ENCODE results near the gene CCDC97.

Gene CCDC97

GRCh38 chr19:41350735-41351338 is 40.9 kb downstream of the CCDC97 start:
- no peaks in the 10 kb centered on the region for H4K20me1 ChIP-seq (ENCODE audit: insufficient read depth)
- H3K4me3 ChIP-seq (IDR thresholded peaks at IDR 0.05; ENCODE audit: insufficient read depth, low read depth, low read length): no peak overlapping the region
- peaks cover 32% of the 10 kb centered on the region for H3K4me1 ChIP-seq (ENCODE audit: low read depth, poor library complexity, severe bottlenecking)
- H2AFZ ChIP-seq (ENCODE audit: low read depth): peak overlapping the region; percentile 70; the same call in 1 of the 2 replicates
- peak overlapping the region; percentile 95 for H3K4me2 ChIP-seq
- peaks cover 3% of the 10 kb centered on the region; the same call in 1 of the 2 replicates for H3K36me3 ChIP-seq (ENCODE audit: insufficient read depth)
- no peak overlapping the region for H3K9ac ChIP-seq
- no peak overlapping the region for H3K27ac ChIP-seq
- TF ChIP-seq CTCF (conservative IDR thresholded peaks at IDR 0.05; ENCODE audit: low read depth, low read length): no peak
- peaks cover 46% of the 10 kb centered on the region for H3K79me2 ChIP-seq (ENCODE audit: insufficient read depth, low read depth)
- H3K27me3 ChIP-seq (ENCODE audit: insufficient read depth, low read depth): no peaks in the 10 kb centered on the region

GRCh38 chr19:41351339-41352245 is 41.6 kb downstream of the CCDC97 start:
- peaks cover 46% of the 10 kb centered on the region for H3K79me2 ChIP-seq (ENCODE audit: insufficient read depth, low read depth)
- H3K4me3 ChIP-seq (IDR thresholded peaks at IDR 0.05; ENCODE audit: insufficient read depth, low read depth, low read length): no peak overlapping the region
- H3K9ac ChIP-seq: peak overlapping the region; percentile 86
- TF ChIP-seq CTCF (conservative IDR thresholded peaks at IDR 0.05; ENCODE audit: low read depth, low read length): no peak
- peak overlapping the region; percentile 72; the same call in 1 of the 2 replicates for H3K27ac ChIP-seq
- peak overlapping the region; percentile 95 for H3K4me2 ChIP-seq
- peak overlapping the region; percentile 70; the same call in 1 of the 2 replicates for H2AFZ ChIP-seq (ENCODE audit: low read depth)
- H3K36me3 ChIP-seq (ENCODE audit: insufficient read depth): peaks cover 3% of the 10 kb centered on the region; the same call in 1 of the 2 replicates
- H3K4me1 ChIP-seq (ENCODE audit: low read depth, poor library complexity, severe bottlenecking): peaks cover 32% of the 10 kb centered on the region
- no peaks in the 10 kb centered on the region for H3K27me3 ChIP-seq (ENCODE audit: insufficient read depth, low read depth)
- no peaks in the 10 kb centered on the region for H4K20me1 ChIP-seq (ENCODE audit: insufficient read depth)

GRCh38 chr19:41352279-41352608 is 42.3 kb downstream of the CCDC97 start:
- Histone ChIP-seq H3K9ac (peak overlapping the region; percentile 86), H2AFZ (ENCODE audit: low read depth) (peak overlapping the region; percentile 70), H3K4me3 (IDR thresholded peaks at IDR 0.05; ENCODE audit: insufficient read depth, low read depth, low read length) (peak overlapping the region; percentile 29), H3K4me2 (peak overlapping the region; percentile 95), H3K4me1 (ENCODE audit: low read depth, poor library complexity, severe bottlenecking) (peaks cover 32% of the 10 kb centered on the region), H3K36me3 (ENCODE audit: insufficient read depth) (peaks cover 3% of the 10 kb centered on the region; the same call in 1 of the 2 replicates), H3K27me3 (ENCODE audit: insufficient read depth, low read depth) (no peaks in the 10 kb centered on the region), H4K20me1 (ENCODE audit: insufficient read depth) (no peaks in the 10 kb centered on the region), H3K27ac (peak overlapping the region; percentile 72), H3K79me2 (ENCODE audit: insufficient read depth, low read depth) (peaks cover 46% of the 10 kb centered on the region)
- no peak for TF ChIP-seq CTCF (conservative IDR thresholded peaks at IDR 0.05; ENCODE audit: low read depth, low read length)

- H4K20me1 ChIP-seq (ENCODE audit: insufficient read depth): no peaks in the 10 kb centered on the region
- H3K9ac ChIP-seq: peak overlapping the region; percentile 86
- H3K4me2 ChIP-seq: peak overlapping the region; percentile 95
- peak; percentile 73 for TF ChIP-seq CTCF (conservative IDR thresholded peaks at IDR 0.05; ENCODE audit: low read depth, low read length)
- no peaks in the 10 kb centered on the region; the same call in 1 of the 2 replicates for H3K36me3 ChIP-seq (ENCODE audit: insufficient read depth)
- no peaks in the 10 kb centered on the region for H3K27me3 ChIP-seq (ENCODE audit: insufficient read depth, low read depth)
- peaks cover 46% of the 10 kb centered on the region for H3K79me2 ChIP-seq (ENCODE audit: insufficient read depth, low read depth)
- peak overlapping the region; percentile 72 for H3K27ac ChIP-seq
- H2AFZ ChIP-seq (ENCODE audit: low read depth): peak overlapping the region; percentile 70
- peak overlapping the region; percentile 29 for H3K4me3 ChIP-seq (IDR thresholded peaks at IDR 0.05; ENCODE audit: insufficient read depth, low read depth, low read length)
- H3K4me1 ChIP-seq (ENCODE audit: low read depth, poor library complexity, severe bottlenecking): peaks cover 32% of the 10 kb centered on the region
These were observed 42.9 kb downstream of the CCDC97 start for GRCh38 chr19:41352609-41353465.
